CD4-positive, alpha-beta memory T cell (primary cell): Measurements from ENCODE around the gene HCFC1. TPM values are rescaled to one million over a fixed set of nuclear protein-coding genes. Genes with fewer than 3 reads are reported as not detected.
A peak's percentile ranks its signal among the peaks of the same experiment; 100 is the strongest.
"Not testable (repeated sequence)": the region's sequence is repeated elsewhere in the genome, so short reads cannot be mapped to it uniquely, and the experiment has no call there.

Experiments
- CTCF ChIA-PET: fragments of 350-600 bp; sonication (Branson Sonifier 250); formaldehyde crosslinking; loops from one replicate; lab custom pipeline; 2021; ENCODE audit warnings: inconsistent platforms; ENCODE audit not compliant: partially characterized antibody; lab: Charles Lee
- POLR2A ChIA-PET: fragments of 350-600 bp; sonication (Branson Sonifier 250); formaldehyde crosslinking; loops from one replicate; lab custom pipeline; 2021; ENCODE audit not compliant: partially characterized antibody; lab: Charles Lee
- DNase-seq, 5 donors: peaks; one replicate each; pipeline versions ENCODE4 v3.0.0 to v3.0.0-alpha.2; 2020 to 2022; ENCODE audit warnings: mixed read lengths in 1 of 5
- H3K27ac ChIP-seq: one replicate; pipeline ENCODE4 v1.7.0; 2013; ENCODE audit warnings: low read depth, low read length
- H3K27me3 ChIP-seq: 2 replicates; pipeline ENCODE4 v1.7.0; 2013; ENCODE audit warnings: mild to moderate bottlenecking, low read length, moderate library complexity; ENCODE audit not compliant: insufficient read depth
- H3K36me3 ChIP-seq: 2 replicates; pipeline ENCODE4 v1.7.0; 2013; ENCODE audit warnings: mild to moderate bottlenecking, low read length, moderate library complexity; ENCODE audit not compliant: insufficient read depth
- H3K4me1 ChIP-seq: 2 replicates; pipeline ENCODE4 v1.7.0; 2013; ENCODE audit warnings: mild to moderate bottlenecking, low read length, moderate library complexity; ENCODE audit not compliant: insufficient read depth
- H3K4me3 ChIP-seq, 2 donors: one replicate each; pipeline ENCODE4 v1.7.0; 2013; ENCODE audit warnings: low read length in 2 of 2, mild to moderate bottlenecking in 1 of 2
- H3K9me3 ChIP-seq, 2 donors: one replicate each; pipeline ENCODE4 v1.7.0; 2013; ENCODE audit warnings: low read length in 2 of 2, control low read depth in 1 of 2; ENCODE audit not compliant: control insufficient read depth in 1 of 2
- H3K27ac Mint-ChIP-seq, 7 donors: one replicate each; pipeline ENCODE4 v1.8.0; 2020 to 2021; ENCODE audit warnings: mixed read lengths in 7 of 7, mild to moderate bottlenecking in 6 of 7, inconsistent platforms in 3 of 7, moderate library complexity in 3 of 7
- H3K27me3 Mint-ChIP-seq, 2 donors: one replicate each; pipeline ENCODE4 v1.8.0; 2020 to 2021; ENCODE audit warnings: mixed read lengths in 2 of 2
- H3K36me3 Mint-ChIP-seq, 2 donors: one replicate each; pipeline ENCODE4 v1.8.0; 2020 to 2021; ENCODE audit warnings: mixed read lengths in 2 of 2, inconsistent platforms in 1 of 2, mild to moderate bottlenecking in 1 of 2
- H3K4me1 Mint-ChIP-seq, 4 donors: one replicate each; pipeline ENCODE4 v1.8.0; 2020 to 2021; ENCODE audit warnings: mixed read lengths in 4 of 4, mild to moderate bottlenecking in 1 of 4
- H3K4me3 Mint-ChIP-seq, 8 donors: one replicate each; pipeline ENCODE4 v1.8.0; 2020 to 2021; ENCODE audit warnings: mixed read lengths in 8 of 8, mild to moderate bottlenecking in 7 of 8, moderate library complexity in 6 of 8, inconsistent platforms in 3 of 8
- H3K9me3 Mint-ChIP-seq, 8 donors: one replicate each; pipeline ENCODE4 v1.8.0; 2020 to 2021; ENCODE audit warnings: mixed read lengths in 8 of 8, mild to moderate bottlenecking in 5 of 8, inconsistent platforms in 3 of 8, moderate library complexity in 1 of 8
- intact Hi-C: fragments of 100-400 bp; cut with micrococcal nuclease; formaldehyde crosslinking; loops from one replicate; pipeline ENCODE4 v1.15.1; 2023
- polyA plus RNA-seq, 2 donors: library from polyadenylated mRNA; unstranded; fragments of 300-500 nt; fragmentation: Illumina TruSeq; gene quantifications; one replicate each; pipeline ENCODE4 v1.2.3, GENCODE V29; 2021
- total RNA-seq, 2 experiments: library from RNA; stranded (reverse); gene quantifications; one replicate each; pipeline ENCODE4 v1.2.3, GENCODE V29; 2021

Gene HCFC1
- total and polyA plus RNA-seq, 4 experiments from 2014 or later: 1.6 to 53.4 (median 33.7) TPM

- Mint-ChIP-seq H3K36me3 (no peaks in the 10 kb centered on the region), H3K27me3 (no peaks in the 10 kb centered on the region), H3K9me3 (no peaks in the 10 kb centered on the region), H3K4me1 (peaks cover 25 to 76% (median 42%) of the 10 kb centered on the region in 4 donors), H3K4me3 (peak overlapping the region; percentile 41 to 91 (median 66)), H3K27ac (peak overlapping the region; percentile 91 to 98 (median 96))
- peak in 4 of 5 donors; percentile 24 to 74 (median 41) for DNase-seq
- CTCF ChIA-PET: interaction anchor here (1.2 kb wide), 1 partner anchor 21 kb away, joined by 3 read pairs; no protein-coding TSS in a partner anchor
- H3K27me3 ChIP-seq: no peaks in the 10 kb centered on the region
- no peak overlapping the region for H3K4me3 ChIP-seq
- intact Hi-C loops: loop anchor here (5.0 kb wide), 1 partner anchor 113 kb away; the partner anchor contains the start of gene MECP2
- peaks cover 63% of the 10 kb centered on the region for H3K4me1 ChIP-seq
- H3K27ac ChIP-seq: peak overlapping the region; percentile 67
- H3K9me3 ChIP-seq: no peaks in the 10 kb centered on the region
- no peaks in the 10 kb centered on the region for H3K36me3 ChIP-seq
- POLR2A ChIA-PET: interaction anchor here (1.0 to 4.2 kb wide), 6 partner anchors 13 to 413 kb away, joined by 3 to 67 read pairs (median 4); partner anchors contain the start of genes HCFC1, IRAK1 and TMEM187
These were observed 12.9 kb upstream of the HCFC1 start for GRCh38 chrX:153984351-153985178.

- intact Hi-C loops: loop anchor here (5.0 kb wide), 1 partner anchor 114 kb away; the partner anchor contains the start of gene MECP2
- CTCF ChIA-PET: no interaction called here
- H3K36me3 Mint-ChIP-seq: no peaks in the 10 kb centered on the region
- H3K4me1 Mint-ChIP-seq: peaks cover 22 to 71% (median 40%) of the 10 kb centered on the region in 4 donors
- Histone ChIP-seq H3K27ac (peak overlapping the region; percentile 52), H3K27me3 (no peaks in the 10 kb centered on the region), H3K9me3 (no peaks in the 10 kb centered on the region), H3K4me3 (no peak overlapping the region), H3K36me3 (no peaks in the 10 kb centered on the region), H3K4me1 (peaks cover 60% of the 10 kb centered on the region)
- peak in 1 of 5 donors; percentile 43 for DNase-seq
- no peaks in the 10 kb centered on the region for H3K27me3 Mint-ChIP-seq
- no peaks in the 10 kb centered on the region for H3K9me3 Mint-ChIP-seq
- POLR2A ChIA-PET: interaction anchor here (0.9 to 5.8 kb wide), 4 partner anchors 12 to 36 kb away, joined by 4 to 129 read pairs (median 37); partner anchors contain the start of genes HCFC1, IRAK1 and TMEM187
- H3K27ac Mint-ChIP-seq: peak overlapping the region; percentile 90 to 97 (median 95)
- H3K4me3 Mint-ChIP-seq: peak overlapping the region in 6 of 8 donors; percentile 45 to 91 (median 58)
These were observed 11.7 kb upstream of the HCFC1 start for GRCh38 chrX:153983321-153983801.

- Histone ChIP-seq H3K9me3 (no peaks in the 10 kb centered on the region), H3K27ac (peak overlapping the region; percentile 52), H3K4me3 (peak overlapping the region in 1 of 2 donors; percentile 19), H3K36me3 (no peaks in the 10 kb centered on the region), H3K27me3 (no peaks in the 10 kb centered on the region), H3K4me1 (peaks cover 56% of the 10 kb centered on the region)
- no peaks in the 10 kb centered on the region for H3K36me3 Mint-ChIP-seq
- no peaks in the 10 kb centered on the region for H3K27me3 Mint-ChIP-seq
- H3K9me3 Mint-ChIP-seq: no peaks in the 10 kb centered on the region
- H3K4me3 Mint-ChIP-seq: peak overlapping the region; percentile 59 to 86 (median 74)
- H3K27ac Mint-ChIP-seq: peak overlapping the region; percentile 90 to 97 (median 94)
- CTCF ChIA-PET: interaction anchor here (0.6 to 1.1 kb wide), 4 partner anchors 11 to 34 kb away, joined by 3 to 6 read pairs (median 3); partner anchors contain the start of gene HCFC1
- H3K4me1 Mint-ChIP-seq: peaks cover 22 to 67% (median 40%) of the 10 kb centered on the region in 4 donors
- intact Hi-C loops: loop anchor here (1.0 to 5.0 kb wide), 2 partner anchors 10 to 115 kb away; partner anchors contain the start of genes MECP2 and TMEM187
- POLR2A ChIA-PET: interaction anchor here (0.9 to 5.8 kb wide), 12 partner anchors 8 to 566 kb away, joined by 3 to 129 read pairs (median 4); partner anchors contain the start of genes ARHGAP4, HCFC1, IKBKG and IRAK1
- DNase-seq: peak; percentile 64 to 72 (median 68)
These were observed 10.3 kb upstream of the HCFC1 start for GRCh38 chrX:153981771-153982533.

- ChIA-PET POLR2A (interaction anchor here (1.0 to 5.8 kb wide), 13 partner anchors 9 to 566 kb away, joined by 3 to 129 read pairs (median 5); partner anchors contain the start of genes ARHGAP4, HCFC1, IKBKG and IRAK1), CTCF (interaction anchor here (0.6 to 1.5 kb wide), 5 partner anchors 10 to 392 kb away, joined by 3 to 6 read pairs (median 3); partner anchors contain the start of gene HCFC1)
- Mint-ChIP-seq H3K36me3 (no peaks in the 10 kb centered on the region), H3K4me1 (peaks cover 22 to 63% (median 40%) of the 10 kb centered on the region in 4 donors), H3K27me3 (no peaks in the 10 kb centered on the region), H3K4me3 (peak overlapping the region; percentile 59 to 86 (median 74)), H3K9me3 (no peaks in the 10 kb centered on the region), H3K27ac (peak overlapping the region; percentile 89 to 97 (median 94))
- H3K27me3 ChIP-seq: no peaks in the 10 kb centered on the region
- H3K36me3 ChIP-seq: no peaks in the 10 kb centered on the region
- H3K4me3 ChIP-seq: no peak overlapping the region
- H3K9me3 ChIP-seq: no peaks in the 10 kb centered on the region
- no peak for DNase-seq
- intact Hi-C loops: loop anchor here (1.0 to 5.0 kb wide), 2 partner anchors 9 to 116 kb away; partner anchors contain the start of genes MECP2 and TMEM187
- H3K27ac ChIP-seq: peak overlapping the region; percentile 52
- peaks cover 49% of the 10 kb centered on the region for H3K4me1 ChIP-seq
These were observed 9.6 kb upstream of the HCFC1 start for GRCh38 chrX:153981231-153981630.

GRCh38 chrX:153980394-153980793, 8.8 kb upstream of the HCFC1 start:
- ChIA-PET CTCF (interaction anchor here (1.1 to 1.5 kb wide), 3 partner anchors 12 to 392 kb away, joined by 3 to 5 read pairs (median 3); no protein-coding TSS in a partner anchor), POLR2A (interaction anchor here (1.0 to 5.8 kb wide), 10 partner anchors 8 to 567 kb away, joined by 3 to 129 read pairs (median 6); partner anchors contain the start of genes ARHGAP4, HCFC1, IKBKG and IRAK1)
- Histone ChIP-seq H3K27ac (peak overlapping the region; percentile 52), H3K4me1 (peaks cover 47% of the 10 kb centered on the region)
- H3K4me1 Mint-ChIP-seq: peaks cover 25 to 62% (median 42%) of the 10 kb centered on the region in 4 donors
- H3K36me3 ChIP-seq, H3K27me3 Mint-ChIP-seq, H3K4me3 ChIP-seq, H3K9me3 Mint-ChIP-seq, H3K27me3 ChIP-seq, H3K36me3 Mint-ChIP-seq, H3K9me3 ChIP-seq: not testable (repeated sequence)
- DNase-seq: peak in 1 of 5 donors; percentile 56
- H3K27ac Mint-ChIP-seq: peak overlapping the region; percentile 93 to 97 (median 94)
- peak overlapping the region; percentile 64 to 87 (median 78) for H3K4me3 Mint-ChIP-seq
- intact Hi-C loops: loop anchor here (5.0 kb wide), 1 partner anchor 117 kb away; the partner anchor contains the start of gene MECP2

GRCh38 chrX:153974726-153975286, 3.2 kb upstream of the HCFC1 start:
- peaks cover 0 to 8% of the 10 kb centered on the region in 2 donors for H3K36me3 Mint-ChIP-seq
- peak overlapping the region; percentile 48 to 97 (median 89) for H3K27ac Mint-ChIP-seq
- CTCF ChIA-PET: no interaction called here
- no peak for DNase-seq
- Histone ChIP-seq H3K4me1 (peaks cover 19% of the 10 kb centered on the region), H3K36me3 (no peaks in the 10 kb centered on the region), H3K4me3 (peak overlapping the region in 1 of 2 donors; percentile 16), H3K27me3 (no peaks in the 10 kb centered on the region), H3K27ac (peak overlapping the region; percentile 99), H3K9me3 (no peaks in the 10 kb centered on the region)
- peaks cover 0 to 1% of the 10 kb centered on the region in 2 donors for H3K27me3 Mint-ChIP-seq
- intact Hi-C loops: loop anchor here (5.0 to 10.0 kb wide), 2 partner anchors 37 to 400 kb away; partner anchors contain the start of genes EMD and FLNA
- H3K4me1 Mint-ChIP-seq: peaks cover 11 to 32% (median 23%) of the 10 kb centered on the region in 4 donors
- H3K4me3 Mint-ChIP-seq: peak overlapping the region; percentile 36 to 87 (median 68)
- H3K9me3 Mint-ChIP-seq: peaks cover 0 to 3% (median 0%) of the 10 kb centered on the region in 8 donors
- POLR2A ChIA-PET: interaction anchor here (1.1 to 10.3 kb wide), 4 partner anchors 11 to 50 kb away, joined by 5 to 176 read pairs (median 64); partner anchors contain the start of genes ARHGAP4 and IRAK1
